ENCODE data around the gene LY6G5C.

GRCh38 chr6:31661262-31662123, 19.4 kb downstream of the LY6G5C start:
- TF ChIP-seq POLR2A (IDR thresholded peaks at IDR 0.05) (no peak), POLR2AphosphoS5 (IDR thresholded peaks at IDR 0.05) (no peak), CTCF (IDR thresholded peaks at IDR 0.05) (no peak), EP300 (IDR thresholded peaks at IDR 0.05) (no peak)

Data from sigmoid colon (tissue), 4 donors.